Stimulated activated CD8-positive, alpha-beta memory T cell treated with anti-CD3 and anti-CD28 coated beads, Interleukin-15, amount 100 ng/mL, for 24 hours (primary cell): ENCODE measurements around the gene PDZD2.
"Not testable (repeated sequence)": the region's sequence is repeated elsewhere in the genome, so short reads cannot be mapped to it uniquely, and the experiment has no call there.

Experiments
- DNase-seq: peaks from one replicate; pipeline ENCODE4 v3.0.0-alpha.2; 2020; ENCODE audit warnings: low read depth

Gene PDZD2

GRCh38 chr5:31691408-31691807 is 52.5 kb downstream of the PDZD2 start:
- not testable (repeated sequence) for DNase-seq

GRCh38 chr5:31692561-31693221 is 53.8 kb downstream of the PDZD2 start:
- DNase-seq: no peak

- no peak for DNase-seq
These were observed 59.7 kb downstream of the PDZD2 start for GRCh38 chr5:31698673-31699072.

GRCh38 chr5:31701642-31702299 is 62.8 kb downstream of the PDZD2 start:
- DNase-seq: no peak

- DNase-seq: no peak
These were observed 63.8 kb downstream of the PDZD2 start for GRCh38 chr5:31702712-31703111.

GRCh38 chr5:31703757-31704156 is 64.8 kb downstream of the PDZD2 start:
- no peak for DNase-seq

GRCh38 chr5:31706186-31706585 is 67.3 kb downstream of the PDZD2 start:
- DNase-seq: no peak

GRCh38 chr5:31707329-31707728 is 68.4 kb downstream of the PDZD2 start:
- no peak for DNase-seq

- DNase-seq: no peak
These were observed 69.2 kb downstream of the PDZD2 start for GRCh38 chr5:31708089-31708488.

- DNase-seq: no peak
These were observed 72.4 kb downstream of the PDZD2 start for GRCh38 chr5:31711363-31711762.

- DNase-seq: no peak
These were observed 73.1 kb downstream of the PDZD2 start for GRCh38 chr5:31711935-31712592.

- no peak for DNase-seq
These were observed 78.6 kb downstream of the PDZD2 start for GRCh38 chr5:31717561-31717960.

- DNase-seq: no peak
These were observed 81.1 kb downstream of the PDZD2 start for GRCh38 chr5:31720004-31720403.

GRCh38 chr5:31720811-31721345 is 81.9 kb downstream of the PDZD2 start:
- no peak for DNase-seq

GRCh38 chr5:31722111-31722510 is 83.2 kb downstream of the PDZD2 start:
- DNase-seq: no peak

GRCh38 chr5:31725996-31726395 is 87.1 kb downstream of the PDZD2 start:
- DNase-seq: no peak

- no peak for DNase-seq
These were observed 88.0 kb downstream of the PDZD2 start for GRCh38 chr5:31726952-31727351.

GRCh38 chr5:31728039-31728438 is 89.1 kb downstream of the PDZD2 start:
- DNase-seq: no peak

GRCh38 chr5:31728806-31729205 is 89.9 kb downstream of the PDZD2 start:
- not testable (repeated sequence) for DNase-seq

- DNase-seq: no peak
These were observed 91.2 kb downstream of the PDZD2 start for GRCh38 chr5:31730139-31730538.

- DNase-seq: no peak
These were observed 92.1 kb downstream of the PDZD2 start for GRCh38 chr5:31731016-31731415.

- DNase-seq: no peak
These were observed 92.9 kb downstream of the PDZD2 start for GRCh38 chr5:31731710-31732301.

- DNase-seq: not testable (repeated sequence)
These were observed 93.9 kb downstream of the PDZD2 start for GRCh38 chr5:31732821-31733220.
